SH-SY5Y (cell line): ENCODE results near the gene PCNX2.

Source experiments
- GATA2 ChIP-seq: IDR thresholded peaks from 2 replicates; pipeline ENCODE4 v1.6.1; 2011; ENCODE audit warnings: mild to moderate bottlenecking, low read depth, low read length
- GATA3 ChIP-seq: IDR thresholded peaks from 2 replicates; pipeline ENCODE4 v1.6.1; 2011; ENCODE audit warnings: low read depth, mild to moderate bottlenecking, low read length, moderate library complexity

DNA sequence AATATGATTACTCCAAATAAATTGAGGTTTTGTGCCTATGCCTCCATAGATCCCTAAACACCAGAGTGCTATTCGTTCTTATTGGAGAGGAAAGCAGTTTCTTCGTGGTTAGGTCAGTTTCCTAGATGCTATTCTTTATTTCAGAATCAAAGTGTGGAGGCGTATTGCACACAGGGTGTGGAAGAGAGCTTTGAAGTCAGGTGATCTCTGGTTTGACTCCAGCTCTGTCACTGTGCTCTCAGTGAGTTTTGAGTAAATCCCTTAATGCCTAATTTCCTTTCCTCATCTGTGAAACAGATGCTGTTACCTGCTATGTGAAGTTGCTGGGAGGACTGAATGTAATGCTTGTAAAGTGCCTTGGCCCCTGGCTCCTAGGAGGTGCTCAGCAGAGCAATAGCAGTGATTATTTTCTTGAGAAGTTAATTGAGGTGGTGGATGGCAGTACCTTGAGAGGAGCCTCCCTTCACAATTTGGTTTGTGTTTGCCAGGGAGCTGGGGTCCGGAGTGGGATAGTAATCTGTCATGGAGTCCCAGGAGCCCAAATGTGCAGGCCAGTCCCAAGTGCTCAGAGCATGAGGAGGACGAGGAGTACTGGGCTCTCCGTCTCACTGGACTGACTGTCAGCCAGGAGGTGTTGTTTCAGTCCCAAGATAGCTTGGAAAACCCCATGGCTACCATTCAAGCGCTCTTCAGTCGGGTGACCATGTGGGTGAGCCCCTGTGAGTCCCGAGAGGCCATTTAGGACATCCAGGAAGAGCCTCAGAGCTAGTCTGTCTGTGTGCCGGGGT, 330.2 kb downstream of the PCNX2 start:
- TF ChIP-seq GATA3: no peak
- no peak for TF ChIP-seq GATA2
